Caco-2 (cell line): ENCODE measurements around the gene FXYD7. TPM values are rescaled to one million over a fixed set of nuclear protein-coding genes. Genes with fewer than 3 reads are reported as not detected.

Experiments used
- BruUV-seq: library from RNA; stranded (reverse); fragments of 400-500 nt; replicated peaks from 2 replicates; lab custom pipeline; 2021; lab: Mats Ljungman, UMichigan
- CTCF ChIA-PET: fragments of 300-600 bp; sonication (Branson Sonifier 250); formaldehyde crosslinking; loops from one replicate; lab custom pipeline; 2022; ENCODE audit warnings: antibody characterized with exemption; lab: Charles Lee
- POLR2A ChIA-PET: fragments of 300-600 bp; sonication (Branson Sonifier 250); formaldehyde crosslinking; loops from one replicate; lab custom pipeline; 2022; ENCODE audit warnings: antibody characterized with exemption; lab: Charles Lee
- DNase-seq, 2 experiments: peaks; one replicate each; pipeline versions ENCODE4 v3.0.0 to v3.0.0-alpha.2; 2020 to 2022
- H3K27me3 ChIP-seq: replicated peaks from 2 replicates; pipeline ENCODE4 v1.6.0; 2011; ENCODE audit warnings: low read length; ENCODE audit not compliant: control insufficient read depth, insufficient read depth
- H3K36me3 ChIP-seq: 2 replicates; pipeline ENCODE4 v1.5.1; 2011; ENCODE audit warnings: low read length; ENCODE audit not compliant: control insufficient read depth, insufficient read depth
- H3K4me1 ChIP-seq: fragments of 250-450 bp; sonication (Bioruptor Pico); 2 replicates; pipeline ENCODE4 v1.5.1; 2020; ENCODE audit warnings: mild to moderate bottlenecking
- H3K4me3 ChIP-seq: 2 replicates; pipeline ENCODE4 v1.5.1; 2011; ENCODE audit warnings: low read depth, mild to moderate bottlenecking, control low read depth, low read length
- H3K9me3 ChIP-seq: fragments of 250-450 bp; sonication (Bioruptor Pico); 2 replicates; pipeline ENCODE4 v1.5.1; 2020; ENCODE audit warnings: mild to moderate bottlenecking, moderate library complexity
- H3K27ac Mint-ChIP-seq: one replicate; pipeline ENCODE4 v1.8.0; 2022; ENCODE audit warnings: mixed read lengths; ENCODE audit not compliant: unreplicated experiment
- H3K27me3 Mint-ChIP-seq: one replicate; pipeline ENCODE4 v1.8.0; 2022; ENCODE audit warnings: mixed read lengths; ENCODE audit not compliant: insufficient read depth, unreplicated experiment
- H3K36me3 Mint-ChIP-seq: one replicate; pipeline ENCODE4 v1.8.0; 2022; ENCODE audit warnings: mild to moderate bottlenecking, mixed read lengths; ENCODE audit not compliant: insufficient read depth, unreplicated experiment
- H3K4me1 Mint-ChIP-seq: one replicate; pipeline ENCODE4 v1.8.0; 2022; ENCODE audit warnings: low read depth, mixed read lengths; ENCODE audit not compliant: unreplicated experiment
- H3K4me3 Mint-ChIP-seq: one replicate; pipeline ENCODE4 v1.8.0; 2022; ENCODE audit warnings: mild to moderate bottlenecking, moderate library complexity, mixed read lengths; ENCODE audit not compliant: unreplicated experiment
- H3K9me3 Mint-ChIP-seq: one replicate; pipeline ENCODE4 v1.8.0; 2022; ENCODE audit warnings: mixed read lengths; ENCODE audit not compliant: unreplicated experiment
- intact Hi-C: fragments of 100-400 bp; cut with micrococcal nuclease; formaldehyde crosslinking; loops from one replicate; pipeline ENCODE4 v1.10.0; 2022; ENCODE audit not compliant: unreplicated experiment
- total RNA-seq: library from RNA; stranded (reverse); gene quantifications from 2 replicates; pipeline ENCODE4 v1.2.3, GENCODE V29; 2022
- TF ChIP-seq, protein P1 (sequence below), 2 experiments: fragments of 200-600 bp in 1 of 2; IDR thresholded peaks; 1 replicate in 1 of 2; 2 replicates in 1 of 2; pipeline versions ENCODE4 v1.5.1 to v1.8.0; 2011 to 2022; ENCODE audit warnings: antibody characterized with exemption in 1 of 2, control low read depth in 1 of 2, inconsistent platforms in 1 of 2, low read depth in 1 of 2, low read length in 1 of 2, mild to moderate bottlenecking in 1 of 2, moderate library complexity in 1 of 2; ENCODE audit not compliant: insufficient read depth in 1 of 2, severe bottlenecking in 1 of 2, unreplicated experiment in 1 of 2

FXYD7 gene
- total RNA-seq, 1 experiment from 2014 or later = not detected

DNA sequence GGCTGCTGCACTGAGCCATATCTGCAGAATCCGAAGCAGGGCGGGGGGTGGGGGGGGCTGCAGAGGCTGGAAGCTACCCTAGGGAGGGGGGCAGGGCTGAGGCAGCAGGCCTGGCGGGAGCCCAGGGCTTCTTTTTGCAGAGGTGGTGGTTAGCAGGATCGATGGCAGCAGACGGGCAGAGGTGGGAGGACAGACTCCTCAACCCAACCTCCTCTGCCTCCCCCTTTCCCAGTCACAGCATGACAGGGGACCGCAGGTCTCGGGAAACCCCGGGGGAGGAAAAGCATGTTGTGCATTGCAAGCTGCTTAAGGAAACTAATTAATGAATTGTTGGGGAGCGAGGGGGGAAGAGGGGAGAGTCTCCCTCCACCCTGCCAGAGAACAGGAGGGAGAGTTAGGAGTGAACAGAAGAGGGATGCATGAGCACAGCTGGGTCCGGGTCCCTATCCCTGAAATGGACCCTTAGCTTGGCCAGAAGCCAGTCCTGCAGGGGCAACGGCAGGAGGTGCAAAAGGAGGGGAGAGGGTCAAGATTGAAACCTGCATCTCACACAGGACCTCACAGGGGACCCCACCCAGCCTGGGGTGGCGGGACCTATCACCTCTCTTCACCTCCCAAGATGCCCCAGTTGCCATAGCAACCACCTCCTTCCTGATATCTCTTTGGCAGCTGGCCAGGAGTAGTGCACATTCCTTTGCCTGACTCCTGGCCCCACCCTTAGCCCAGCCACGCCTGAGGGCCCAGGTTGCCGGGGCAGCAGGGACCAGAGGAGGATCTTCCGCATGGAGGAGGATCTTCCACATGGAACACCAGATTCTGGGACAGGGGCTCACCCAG is 1.8 kb downstream of the FXYD7 start:
- TF ChIP-seq, protein P1, sequence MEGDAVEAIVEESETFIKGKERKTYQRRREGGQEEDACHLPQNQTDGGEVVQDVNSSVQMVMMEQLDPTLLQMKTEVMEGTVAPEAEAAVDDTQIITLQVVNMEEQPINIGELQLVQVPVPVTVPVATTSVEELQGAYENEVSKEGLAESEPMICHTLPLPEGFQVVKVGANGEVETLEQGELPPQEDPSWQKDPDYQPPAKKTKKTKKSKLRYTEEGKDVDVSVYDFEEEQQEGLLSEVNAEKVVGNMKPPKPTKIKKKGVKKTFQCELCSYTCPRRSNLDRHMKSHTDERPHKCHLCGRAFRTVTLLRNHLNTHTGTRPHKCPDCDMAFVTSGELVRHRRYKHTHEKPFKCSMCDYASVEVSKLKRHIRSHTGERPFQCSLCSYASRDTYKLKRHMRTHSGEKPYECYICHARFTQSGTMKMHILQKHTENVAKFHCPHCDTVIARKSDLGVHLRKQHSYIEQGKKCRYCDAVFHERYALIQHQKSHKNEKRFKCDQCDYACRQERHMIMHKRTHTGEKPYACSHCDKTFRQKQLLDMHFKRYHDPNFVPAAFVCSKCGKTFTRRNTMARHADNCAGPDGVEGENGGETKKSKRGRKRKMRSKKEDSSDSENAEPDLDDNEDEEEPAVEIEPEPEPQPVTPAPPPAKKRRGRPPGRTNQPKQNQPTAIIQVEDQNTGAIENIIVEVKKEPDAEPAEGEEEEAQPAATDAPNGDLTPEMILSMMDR (IDR thresholded peaks at IDR 0.05; ENCODE audit: insufficient read depth in 1 of 2, low read depth in 1 of 2, low read length in 1 of 2, severe bottlenecking in 1 of 2, unreplicated experiment in 1 of 2) = no peak
- no peak overlapping the region for H3K27ac Mint-ChIP-seq
- H3K9me3 Mint-ChIP-seq = no peaks in the 10 kb centered on the region
- peaks cover 8% of the 10 kb centered on the region for H3K27me3 Mint-ChIP-seq
- POLR2A ChIA-PET = no interaction called here
- Histone ChIP-seq H3K4me1 (0 out of 2 replicates have a peak, but pooled peaks cover 11% of the 10 kb centered on the region), H3K9me3 (no peaks in the 10 kb centered on the region; the same call in 1 of the 2 replicates), H3K36me3 (no peaks in the 10 kb centered on the region), H3K4me3 (no peak overlapping the region), H3K27me3 (no peaks in the 10 kb centered on the region; the same call in 1 of the 2 replicates)
- H3K4me1 Mint-ChIP-seq = no peaks in the 10 kb centered on the region
- peak; percentile 82 to 93 for DNase-seq
- intact Hi-C loops = no loop called here
- no peak overlapping the region for H3K4me3 Mint-ChIP-seq
- BruUV-seq = no TSS peak
- CTCF ChIA-PET = interaction anchor here (0.7 kb wide), 1 partner anchor 412 kb away, joined by 3 read pairs; no protein-coding TSS in a partner anchor
- no peaks in the 10 kb centered on the region for H3K36me3 Mint-ChIP-seq

DNA sequence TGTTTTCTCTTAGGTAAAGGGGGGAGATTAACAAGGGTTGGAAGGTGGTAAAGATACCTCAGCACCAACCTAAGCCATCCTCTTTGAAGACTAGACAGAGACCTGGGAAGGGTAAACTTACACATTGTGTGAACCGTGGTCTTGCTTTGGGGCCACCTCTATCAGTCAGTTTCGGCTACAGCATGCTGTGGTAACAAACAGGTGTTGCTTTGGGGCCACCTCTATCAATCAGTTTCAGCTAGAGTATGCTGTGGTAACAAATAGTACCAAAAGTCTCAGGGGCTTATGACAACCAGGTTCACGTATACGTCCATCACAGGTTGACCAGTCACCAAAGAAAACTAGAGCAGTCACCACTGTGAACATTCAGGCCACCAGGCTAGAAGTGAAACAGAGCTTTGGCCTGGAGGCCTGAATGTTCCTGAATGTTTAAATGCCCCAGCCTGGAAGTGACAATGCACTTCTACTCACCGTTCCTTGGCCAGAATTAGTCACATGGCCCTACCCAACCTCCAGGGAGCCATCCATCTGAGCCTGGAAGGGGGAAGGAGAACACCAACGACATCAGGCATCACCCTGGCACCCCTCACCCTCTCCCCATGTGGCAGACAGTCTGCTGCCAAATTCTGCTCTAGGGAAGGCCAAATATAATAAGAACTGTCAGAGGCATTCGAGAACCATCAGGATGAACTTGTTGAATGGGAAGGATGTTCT is 3.8 kb downstream of the FXYD7 start:
- Mint-ChIP-seq H3K27ac (no peak overlapping the region), H3K27me3 (peaks cover 11% of the 10 kb centered on the region)
- intact Hi-C loops = no loop called here

DNA sequence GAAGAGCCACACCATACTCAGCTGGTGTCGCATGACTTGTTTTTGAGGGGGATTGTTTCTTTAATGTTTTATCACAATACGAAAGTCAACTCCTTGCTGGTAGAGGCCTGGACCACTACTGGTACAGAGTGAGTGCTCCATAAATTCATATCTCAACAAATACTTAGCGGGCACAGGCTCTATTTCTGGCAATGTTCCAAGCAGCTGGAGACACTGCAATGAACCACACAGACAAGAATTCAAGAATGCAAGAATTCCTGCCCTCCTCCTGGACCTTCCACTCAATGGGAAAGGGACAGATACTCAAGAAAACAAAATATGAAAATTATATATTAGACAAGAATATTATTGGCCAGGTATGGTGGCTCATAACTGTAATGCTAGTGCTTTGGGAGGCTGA is 6.4 kb downstream of the FXYD7 start:
- Mint-ChIP-seq H3K9me3 (no peaks in the 10 kb centered on the region), H3K27ac (no peak overlapping the region), H3K27me3 (peaks cover 14% of the 10 kb centered on the region), H3K36me3 (no peaks in the 10 kb centered on the region), H3K4me3 (no peak overlapping the region), H3K4me1 (peaks cover 7% of the 10 kb centered on the region)
- Histone ChIP-seq H3K36me3 (no peaks in the 10 kb centered on the region), H3K4me1 (peaks cover 7% of the 10 kb centered on the region; the same call in 1 of the 2 replicates), H3K4me3 (no peak overlapping the region), H3K9me3 (no peaks in the 10 kb centered on the region), H3K27me3 (no peaks in the 10 kb centered on the region)
- intact Hi-C loops = no loop called here
- POLR2A ChIA-PET = no interaction called here
- TF ChIP-seq, protein P1 (IDR thresholded peaks at IDR 0.05; ENCODE audit: insufficient read depth in 1 of 2, low read depth in 1 of 2, low read length in 1 of 2, severe bottlenecking in 1 of 2, unreplicated experiment in 1 of 2) = no peak
- no TSS peak for BruUV-seq
- CTCF ChIA-PET = no interaction called here
- DNase-seq = no peak

More for the DNA sequence above, 3.8 kb downstream of the FXYD7 start:
- Mint-ChIP-seq H3K4me3 (no peak overlapping the region), H3K36me3 (no peaks in the 10 kb centered on the region), H3K9me3 (no peaks in the 10 kb centered on the region), H3K4me1 (no peaks in the 10 kb centered on the region)
- POLR2A ChIA-PET = no interaction called here
- H3K27me3 ChIP-seq = no peaks in the 10 kb centered on the region; the same call in 1 of the 2 replicates
- H3K36me3 ChIP-seq = no peaks in the 10 kb centered on the region
- H3K4me3 ChIP-seq = no peak overlapping the region
- H3K9me3 ChIP-seq = no peaks in the 10 kb centered on the region
- BruUV-seq = no TSS peak
- CTCF ChIA-PET = interaction anchor here (1.1 kb wide), 1 partner anchor 32 kb away, joined by 3 read pairs; no protein-coding TSS in a partner anchor
- TF ChIP-seq, protein P1 (IDR thresholded peaks at IDR 0.05; ENCODE audit: insufficient read depth in 1 of 2, low read depth in 1 of 2, low read length in 1 of 2, severe bottlenecking in 1 of 2, unreplicated experiment in 1 of 2) = no peak
- H3K4me1 ChIP-seq = 0 out of 2 replicates have a peak, but pooled peaks cover 7% of the 10 kb centered on the region
- no peak for DNase-seq
